GM19035 (cell line): ENCODE data around the gene AGBL4.

ENCODE experiments used
- ATAC-seq: cut with Tn5 transposase; IDR thresholded peaks from one replicate; pipeline ENCODE4 v1.9.1; 2021; ENCODE audit not compliant: unreplicated experiment

AGBL4 gene

DNA sequence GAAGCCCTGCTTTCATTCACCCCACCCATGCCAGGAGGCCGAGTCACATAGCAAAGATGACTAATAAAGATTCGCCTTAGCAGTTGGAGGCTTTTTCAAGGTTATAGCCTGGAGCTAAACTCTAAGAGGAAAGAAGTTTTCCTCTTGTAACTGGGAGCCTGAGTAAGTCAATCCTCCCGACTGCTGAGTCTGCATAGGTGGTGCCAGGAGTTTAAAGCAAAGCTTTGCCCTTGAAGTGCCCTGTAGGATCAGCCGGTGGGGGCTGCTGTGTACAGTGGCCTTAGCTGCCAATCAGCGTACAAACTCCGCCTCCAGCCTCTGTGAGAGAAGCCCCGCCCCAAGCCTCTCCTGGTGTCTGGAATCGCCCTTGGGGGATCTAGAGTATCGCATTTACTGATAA, 1404.2 kb downstream of the AGBL4 start:
- ATAC-seq: no peak

DNA sequence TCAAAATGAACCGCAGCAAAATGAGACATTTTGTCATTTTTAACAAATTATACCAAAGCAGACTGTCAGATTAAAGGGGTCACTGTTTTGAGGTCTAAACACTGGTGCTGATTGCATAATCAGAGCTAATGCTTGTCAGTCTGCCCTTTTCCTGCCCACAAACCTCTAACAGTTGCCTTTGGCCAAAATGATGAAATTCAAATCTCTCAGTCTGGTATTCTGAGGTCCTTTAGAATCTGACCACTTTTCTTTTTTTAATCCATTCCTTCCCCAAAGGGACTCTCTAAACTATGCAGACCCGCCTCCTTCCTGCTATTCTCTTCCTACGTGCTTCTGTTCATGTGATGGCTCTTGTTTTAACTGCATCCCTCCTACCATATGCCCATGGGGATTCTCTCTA, 1406.5 kb downstream of the AGBL4 start:
- no peak for ATAC-seq

DNA sequence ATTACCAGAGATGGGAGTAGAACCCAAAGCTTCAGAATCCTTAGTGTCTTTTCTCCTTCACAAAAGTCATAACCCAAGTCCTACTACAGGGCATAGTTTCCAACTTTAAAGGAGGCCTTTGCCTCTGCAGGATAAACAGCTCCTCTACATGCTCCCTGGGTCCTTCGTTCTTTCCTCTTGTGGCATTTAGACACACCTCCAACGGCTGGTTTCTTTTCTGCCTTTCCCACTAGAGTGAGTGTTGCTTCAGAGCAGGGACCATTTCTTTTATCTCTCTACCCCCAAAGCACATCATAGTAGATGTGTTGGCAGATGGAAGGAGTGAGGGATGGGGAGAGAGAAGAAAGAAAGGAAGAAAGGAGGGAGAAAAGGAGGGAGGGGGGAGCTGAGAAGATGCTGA, 1407.0 kb downstream of the AGBL4 start:
- no peak for ATAC-seq

DNA sequence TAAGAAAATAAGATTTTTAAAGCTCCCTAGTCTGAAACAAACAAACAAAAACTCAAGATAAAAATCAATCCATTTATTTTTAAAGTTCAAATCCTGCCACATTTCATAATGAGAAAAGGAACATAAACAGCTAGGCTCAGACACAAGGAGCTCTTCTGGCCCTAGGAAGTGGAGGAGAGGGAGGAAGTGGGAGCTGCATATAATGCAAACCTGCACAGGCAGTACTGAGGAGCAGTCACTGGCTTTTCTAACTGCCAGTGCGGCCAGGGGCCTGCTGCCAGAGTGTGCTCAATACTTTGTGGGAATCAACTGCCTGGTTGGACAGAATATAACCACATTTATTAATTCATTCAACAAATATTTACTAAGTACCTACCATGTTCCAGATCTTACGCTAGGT, 1411.9 kb downstream of the AGBL4 start:
- ATAC-seq: no peak

DNA sequence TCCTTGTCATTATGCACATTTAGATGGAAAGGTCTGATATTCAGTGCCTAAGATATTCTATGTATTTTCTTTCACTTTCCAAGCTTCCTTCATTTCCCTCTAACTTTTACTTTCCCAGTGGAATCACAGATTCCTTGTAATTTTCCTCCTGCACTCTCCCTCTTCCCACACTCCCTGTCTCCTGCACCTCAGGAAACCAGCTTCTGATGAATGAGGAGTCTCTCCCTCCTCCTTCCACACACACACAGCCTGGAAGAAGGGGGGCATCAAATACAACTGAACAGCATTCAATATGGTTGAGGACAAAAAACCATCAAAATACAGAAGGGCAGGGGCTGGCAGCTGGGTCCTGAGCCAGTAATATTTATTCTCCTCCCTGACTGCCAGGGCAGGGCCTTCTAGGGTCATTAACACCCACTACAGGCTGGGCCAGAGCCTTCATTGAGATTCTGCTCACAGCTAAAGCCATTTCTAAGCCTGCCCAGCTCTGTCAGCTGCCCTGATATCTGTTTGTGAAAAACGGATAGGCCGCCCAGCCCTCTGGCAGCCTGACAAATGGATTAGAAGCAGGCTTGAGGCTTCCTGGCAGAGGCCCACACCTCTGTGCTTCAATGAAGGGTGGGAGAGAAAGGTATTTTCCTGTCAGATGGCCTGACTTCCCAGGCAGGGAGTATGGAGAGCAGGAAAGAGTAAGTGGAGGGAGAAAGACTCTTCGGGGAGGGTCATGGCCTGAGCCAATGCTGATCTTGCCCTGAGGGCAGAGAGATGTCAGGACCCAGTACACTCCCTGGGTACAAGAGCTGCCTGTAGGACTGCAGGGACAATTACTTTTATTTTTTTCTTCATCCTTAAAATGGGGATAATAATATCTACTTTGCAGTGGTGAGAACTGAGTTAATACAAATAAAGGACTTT, 1412.9 kb downstream of the AGBL4 start:
- ATAC-seq: no peak

DNA sequence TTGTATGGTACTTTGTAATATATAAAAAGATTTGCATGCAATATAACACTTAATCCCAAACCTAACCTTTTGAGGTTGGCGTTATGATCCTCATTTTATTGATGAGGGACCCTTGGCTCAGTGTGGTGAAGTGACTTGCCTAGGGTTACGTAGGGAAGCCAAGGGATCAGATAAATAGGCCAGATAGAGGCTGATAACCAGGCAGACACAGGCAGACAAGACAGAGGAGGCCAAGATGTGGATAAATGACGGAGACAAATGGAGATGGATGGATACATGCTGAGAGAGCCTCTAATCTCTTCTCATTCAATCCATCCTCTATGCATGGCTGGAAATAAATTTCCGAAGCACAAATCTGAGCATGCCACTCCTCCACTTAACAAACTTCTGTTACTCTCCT, 1414.9 kb downstream of the AGBL4 start:
- no peak for ATAC-seq

DNA sequence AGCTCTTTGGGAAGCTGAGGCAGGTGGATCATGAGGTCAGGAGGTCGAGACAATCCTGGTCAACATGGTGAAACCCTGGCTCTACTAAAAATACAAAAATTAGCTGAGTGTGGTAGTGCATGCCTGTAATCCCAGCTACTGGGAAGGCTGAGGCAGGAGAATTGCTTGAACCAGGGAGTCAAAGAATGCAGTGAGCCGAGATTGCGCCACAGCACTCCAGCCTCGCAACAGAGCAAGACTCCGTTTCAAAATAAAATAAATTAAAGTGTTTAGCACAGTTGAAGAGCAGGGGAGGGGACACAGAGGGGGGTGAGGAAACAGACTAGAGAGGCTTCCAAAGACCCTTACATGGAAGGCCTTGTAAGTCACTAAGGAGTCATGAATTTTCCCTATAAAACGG, 1420.5 kb downstream of the AGBL4 start:
- no peak for ATAC-seq

DNA sequence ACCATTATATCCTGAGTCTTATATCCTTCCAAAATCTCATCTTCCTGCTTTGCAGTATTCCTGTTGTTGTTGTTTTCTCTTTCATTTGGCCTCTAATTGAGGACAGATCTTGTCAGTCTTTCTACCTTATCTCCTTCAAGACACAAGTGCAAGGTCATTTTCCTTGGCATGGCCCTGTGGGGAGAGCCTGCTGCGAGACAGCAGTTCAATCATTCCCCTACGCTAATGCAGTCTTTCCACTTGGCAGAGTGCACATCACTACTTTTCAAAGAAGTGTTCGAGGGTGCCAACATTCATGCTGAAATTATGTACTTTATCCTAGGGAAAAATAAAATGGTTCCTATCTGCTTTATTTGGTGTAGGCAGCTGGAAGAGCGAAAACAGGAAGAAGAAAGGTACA, 1421.4 kb downstream of the AGBL4 start:
- no peak for ATAC-seq

DNA sequence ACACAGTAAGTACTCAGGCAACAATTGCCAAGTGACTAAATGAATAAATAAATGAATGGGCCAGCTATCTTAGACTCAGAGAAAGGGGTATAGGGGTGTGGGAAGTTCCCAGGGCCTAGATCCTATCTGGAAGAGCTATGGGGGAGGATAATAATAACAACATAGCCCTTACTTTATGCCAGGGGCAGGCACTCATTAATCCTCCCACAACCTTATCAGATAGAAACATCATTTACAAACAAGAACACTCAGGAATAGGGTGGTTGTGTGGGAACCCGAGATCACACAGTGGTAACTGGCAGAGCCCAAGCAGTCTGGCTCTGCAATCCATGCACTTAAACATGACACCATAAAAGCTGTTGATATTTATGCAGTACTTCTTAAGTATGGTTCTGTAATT, 1423.6 kb downstream of the AGBL4 start:
- no peak for ATAC-seq

DNA sequence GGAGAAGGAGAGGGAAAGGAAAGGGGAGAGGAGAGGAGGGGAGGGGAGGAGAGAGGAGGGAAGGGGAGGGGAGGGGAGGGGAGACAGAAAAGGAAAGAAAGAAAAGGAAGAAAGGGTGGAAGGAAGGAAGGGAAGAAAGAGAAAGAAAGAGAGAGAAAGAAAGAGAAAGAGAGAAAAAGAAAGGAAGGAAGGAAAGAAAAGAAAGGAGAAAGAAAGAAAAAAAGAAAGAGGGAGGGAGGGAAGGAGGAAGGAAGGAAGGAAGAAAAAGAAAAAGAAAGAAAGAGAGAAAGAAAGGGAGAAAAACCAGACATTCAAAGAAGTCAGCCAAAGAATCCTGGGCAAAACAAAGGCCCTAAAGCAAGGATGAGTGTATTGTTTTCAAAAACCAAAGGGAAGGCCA, 1426.1 kb downstream of the AGBL4 start:
- ATAC-seq: no peak

DNA sequence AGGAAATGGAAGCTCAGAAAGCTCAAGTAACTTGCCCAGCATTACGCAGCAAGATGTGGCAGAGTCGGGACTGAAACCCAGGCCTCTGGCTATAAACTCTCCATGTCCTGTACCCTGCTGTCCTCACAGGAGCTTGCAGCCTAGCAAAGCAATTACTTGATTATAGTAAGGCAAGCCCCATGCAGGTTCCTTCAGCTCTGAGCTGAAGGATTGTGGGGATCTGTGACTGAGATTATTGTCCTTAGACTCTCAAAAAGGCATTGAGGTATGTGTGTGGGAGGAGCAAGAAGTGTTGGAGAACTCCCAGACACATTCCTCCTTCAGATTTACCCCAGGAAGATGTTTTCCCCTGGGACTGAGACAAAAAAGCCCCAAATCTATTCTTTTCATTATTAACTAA, 1427.7 kb downstream of the AGBL4 start:
- ATAC-seq: no peak

DNA sequence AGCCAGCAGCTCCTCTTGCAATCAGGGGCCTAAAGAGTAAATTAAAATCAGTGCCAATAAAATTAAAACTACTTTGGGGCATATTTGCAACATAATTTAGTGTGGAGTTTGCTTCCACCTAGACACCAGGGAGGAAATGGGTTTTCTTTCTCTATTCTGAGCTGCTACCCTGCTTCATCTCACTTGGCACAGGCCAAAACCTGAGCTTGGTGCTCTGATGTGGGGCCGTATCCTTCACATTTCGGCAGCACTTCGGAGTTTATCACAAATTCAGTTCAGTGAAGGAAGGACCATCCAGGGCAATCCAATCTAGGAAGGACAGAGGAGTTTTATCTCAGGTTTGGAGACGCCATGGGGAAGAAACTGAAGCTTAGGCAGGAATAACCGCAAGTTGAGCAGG, 1428.1 kb downstream of the AGBL4 start:
- no peak for ATAC-seq

DNA sequence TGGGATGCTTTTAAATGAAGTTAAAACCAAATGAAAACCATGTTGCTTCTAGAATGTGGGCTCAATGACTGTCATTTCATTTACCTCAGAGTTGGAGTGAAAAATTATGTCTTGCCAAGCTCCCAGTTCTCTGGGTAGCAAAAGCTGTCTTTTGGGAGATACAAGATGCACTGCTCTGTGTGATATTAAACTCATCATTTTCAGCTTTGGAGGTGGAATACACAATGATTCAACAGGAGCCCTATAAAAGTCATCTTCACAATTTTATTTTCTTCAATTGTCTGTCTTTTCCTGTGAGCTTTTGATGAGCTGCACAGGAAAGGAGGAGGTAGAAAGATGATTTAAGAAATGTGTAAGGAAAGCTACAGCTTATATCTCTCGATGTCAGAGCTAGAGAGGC, 1431.4 kb downstream of the AGBL4 start:
- no peak for ATAC-seq

DNA sequence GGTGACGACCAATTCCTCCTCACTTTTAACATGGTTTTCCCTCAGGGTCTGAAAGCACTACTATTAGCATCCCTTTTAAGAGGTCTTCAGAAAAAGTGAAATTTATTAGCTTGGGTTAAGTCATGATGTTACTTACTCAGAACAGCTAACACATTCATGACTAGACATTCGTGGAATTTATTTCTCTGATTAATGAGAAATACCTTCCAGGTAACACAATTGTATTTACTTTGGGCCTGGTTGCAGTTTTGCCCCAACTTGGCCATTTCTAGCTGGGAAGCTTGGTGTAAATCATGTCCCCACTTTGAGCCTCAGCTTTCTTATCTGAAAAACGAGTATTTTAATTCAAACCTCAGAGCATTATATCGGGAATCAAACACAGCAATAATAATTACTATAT, 1432.6 kb downstream of the AGBL4 start:
- ATAC-seq: no peak

DNA sequence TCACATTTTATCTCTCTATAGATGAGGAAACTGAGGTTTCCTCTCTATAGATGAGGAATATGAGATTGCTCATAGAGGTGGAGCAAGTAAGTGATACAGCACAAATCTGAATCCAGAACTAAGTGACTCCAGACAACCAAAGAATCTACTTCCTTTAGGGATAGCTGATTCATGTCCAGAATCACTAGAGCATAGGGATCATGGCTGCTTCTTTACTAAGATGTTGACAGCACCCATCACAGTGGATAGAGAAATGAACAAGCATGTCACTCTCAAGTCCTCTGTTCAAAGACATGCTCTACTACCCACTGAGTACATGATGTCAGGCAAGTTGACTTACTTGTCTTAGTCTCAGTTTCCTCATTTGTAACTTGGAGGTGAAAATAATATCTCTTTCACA, 1435.7 kb downstream of the AGBL4 start:
- ATAC-seq: no peak

DNA sequence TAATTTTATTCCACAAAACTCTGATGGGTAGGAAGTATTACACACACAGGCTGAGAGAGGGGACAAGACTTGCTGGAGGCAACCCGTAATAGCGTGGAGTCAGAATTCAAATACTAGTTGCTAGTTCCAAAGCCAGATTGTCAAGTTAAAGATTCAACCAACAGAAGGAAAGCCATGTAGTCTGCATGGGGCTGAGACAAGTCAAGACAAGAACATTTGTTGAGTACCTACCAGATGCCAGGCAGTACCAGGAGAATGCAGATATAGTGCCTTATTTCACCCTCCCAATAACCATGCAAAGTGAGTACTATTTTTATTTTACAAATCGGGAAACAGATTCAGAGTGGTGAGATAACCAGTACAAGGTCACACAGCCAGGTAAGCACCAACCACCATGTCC, 1441.3 kb downstream of the AGBL4 start:
- no peak for ATAC-seq

DNA sequence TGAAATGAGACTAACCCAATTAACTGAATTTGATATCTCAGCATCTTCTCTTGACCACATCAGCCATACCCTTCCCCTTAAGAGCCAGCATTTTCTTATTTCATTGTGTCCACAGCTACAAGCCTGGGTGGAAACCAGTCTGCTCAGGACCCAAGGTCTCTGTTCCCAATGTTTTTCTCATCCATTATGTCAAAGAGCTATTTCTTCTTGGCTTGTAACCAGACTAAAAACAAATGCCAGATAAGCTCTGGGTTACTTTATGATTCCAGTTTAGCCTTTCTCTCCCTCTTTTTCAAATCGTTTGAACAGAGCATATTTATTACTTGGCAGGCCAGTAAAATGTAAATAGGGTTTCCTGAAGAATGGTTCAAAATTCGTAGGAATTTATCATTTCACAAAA, 1442.5 kb downstream of the AGBL4 start:
- ATAC-seq: no peak

DNA sequence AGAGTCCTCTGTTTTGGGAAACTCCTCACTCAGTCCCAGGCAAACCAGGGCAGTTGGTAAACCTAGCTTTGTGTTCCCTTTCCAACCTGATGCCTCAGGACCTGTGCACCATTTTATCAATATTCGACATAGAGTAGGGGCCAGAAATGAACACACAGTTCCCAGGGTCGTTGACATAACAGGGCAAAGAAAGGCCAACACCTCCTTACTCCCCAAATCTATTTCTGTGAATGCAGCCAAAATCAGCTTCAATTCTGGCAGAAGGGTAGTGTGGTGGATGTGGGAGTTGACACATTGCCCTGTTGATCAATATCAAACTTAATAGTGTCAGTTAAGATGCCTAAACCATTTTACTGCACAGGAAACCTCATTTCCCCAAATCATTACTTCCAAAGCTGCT, 1447.2 kb downstream of the AGBL4 start:
- ATAC-seq: no peak

DNA sequence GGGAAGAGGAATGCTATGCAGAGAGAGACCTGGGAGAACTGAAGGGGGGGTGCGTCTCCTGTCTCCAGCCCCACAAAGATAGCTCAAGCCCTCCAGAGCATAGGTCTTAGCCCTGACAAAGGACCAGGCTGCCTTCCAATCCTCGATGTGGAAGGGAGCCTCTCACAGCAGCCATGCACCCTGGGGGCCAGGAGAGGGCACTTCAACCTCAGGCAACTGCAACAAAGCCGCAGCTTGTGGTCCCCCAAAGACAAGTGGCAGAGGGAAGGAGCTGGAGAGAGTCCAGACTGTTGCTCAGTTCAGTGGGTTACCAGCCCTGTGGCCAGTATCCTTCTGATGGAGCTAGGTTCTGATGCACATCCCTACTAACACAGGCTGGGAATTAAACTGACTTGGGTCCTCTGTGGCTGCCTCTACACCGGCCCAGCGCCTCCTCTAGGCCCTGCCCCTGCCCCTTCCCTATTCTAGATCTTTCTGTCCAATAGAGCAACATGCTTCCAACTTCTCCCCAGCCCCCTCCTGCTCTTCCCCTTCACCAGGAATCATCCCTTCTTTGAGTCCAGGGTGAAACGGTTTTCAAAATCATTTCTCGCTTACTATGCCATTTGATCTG, 1451.0 kb downstream of the AGBL4 start:
- ATAC-seq: no peak

DNA sequence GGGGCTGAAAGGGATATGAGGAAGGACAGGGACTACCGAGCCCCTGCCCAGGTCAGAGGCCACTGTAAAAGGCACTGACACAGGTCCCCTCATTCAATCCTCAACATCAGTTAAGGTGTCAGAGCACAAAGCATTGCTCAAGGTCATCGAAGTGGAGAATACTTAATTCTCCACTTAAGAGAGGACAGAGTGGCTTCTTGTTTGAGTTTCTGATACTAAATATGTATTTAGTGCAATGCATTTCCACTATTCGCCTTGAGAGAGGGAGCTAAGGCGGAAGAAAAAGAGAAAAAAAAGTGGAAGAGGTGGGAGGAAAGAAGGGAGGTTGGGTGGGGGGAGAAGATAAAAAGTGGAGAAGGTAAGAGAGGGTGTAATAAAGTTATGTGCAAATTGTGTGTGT, 1451.6 kb downstream of the AGBL4 start:
- no peak for ATAC-seq

DNA sequence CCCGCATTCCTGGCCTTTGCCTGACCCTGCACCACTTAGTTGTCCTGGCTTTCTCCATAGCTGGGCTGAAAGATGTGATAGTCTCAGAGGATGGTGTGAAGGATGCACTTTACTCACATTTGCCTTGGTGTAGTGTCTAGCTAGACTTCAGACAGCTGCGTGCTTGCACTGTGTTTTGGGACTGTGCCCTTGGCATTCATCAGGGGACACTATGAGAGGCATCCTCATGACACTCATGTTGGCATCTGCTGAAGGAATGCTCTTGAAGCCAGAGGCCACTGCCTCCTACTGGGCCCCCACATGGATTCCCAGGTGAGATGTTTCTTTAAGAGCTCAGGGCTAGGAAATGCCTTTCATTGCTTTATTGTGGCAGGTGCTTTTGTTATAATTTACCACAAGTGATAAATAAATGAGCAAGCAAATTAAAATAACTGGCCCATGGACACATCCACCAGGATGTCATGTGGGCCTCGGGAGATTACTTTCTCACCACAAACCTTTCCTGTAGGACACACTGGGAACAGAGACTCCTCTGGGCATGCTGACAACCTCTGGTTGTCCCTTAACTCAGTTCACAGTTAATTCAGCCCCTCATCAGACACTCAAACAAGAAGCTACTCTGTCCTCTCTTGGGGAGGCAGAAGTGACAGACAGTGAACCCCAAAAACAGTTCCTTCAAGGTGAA, 1452.3 kb downstream of the AGBL4 start:
- no peak for ATAC-seq

DNA sequence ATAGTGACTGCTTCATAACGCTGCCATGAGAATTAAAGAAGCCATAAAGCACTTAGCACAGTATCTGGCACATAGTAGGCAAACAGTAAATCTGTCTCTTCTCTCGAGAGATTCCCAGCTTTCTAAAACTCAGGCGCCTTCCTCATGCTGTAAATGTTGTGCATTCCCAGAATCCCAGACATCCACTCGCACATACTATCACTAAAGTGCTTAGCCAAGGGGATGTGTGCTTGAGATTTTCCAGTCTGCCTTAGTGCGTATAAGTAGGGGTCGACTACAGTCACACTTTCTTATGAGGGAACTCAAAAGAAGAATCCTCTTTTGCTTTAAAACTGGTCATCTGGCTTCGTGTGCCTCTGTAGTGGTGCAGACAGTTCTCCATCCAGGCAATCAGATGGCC, 1453.2 kb downstream of the AGBL4 start:
- no peak for ATAC-seq
